PFSK-1 (cell line): ENCODE results near the gene ANKRD35.

Source experiments
- FOXP2 ChIP-seq: optimal IDR thresholded peaks from 2 replicates; pipeline ENCODE3; 2011; ENCODE audit warnings: borderline replicate concordance, control low read depth, inconsistent platforms; ENCODE audit not compliant: insufficient read depth; ENCODE audit errors: extremely low read length, extremely low read depth
- POLR2AphosphoS5 ChIP-seq: IDR thresholded peaks from 2 replicates; pipeline ENCODE4 v1.6.1; 2012; ENCODE audit warnings: low read depth, mild to moderate bottlenecking, control low read depth, low read length, moderate library complexity
- SIN3A ChIP-seq: IDR thresholded peaks from 2 replicates; pipeline ENCODE4 v1.6.1; 2012; ENCODE audit warnings: mild to moderate bottlenecking, low read length, moderate library complexity, borderline replicate concordance; ENCODE audit not compliant: insufficient read depth
- TAF1 ChIP-seq: IDR thresholded peaks from 2 replicates; pipeline ENCODE4 v1.6.1; 2012; ENCODE audit warnings: low read length, control low read depth, borderline replicate concordance; ENCODE audit not compliant: insufficient read depth
- TF ChIP-seq, protein P1 (sequence below), 2 experiments: IDR thresholded peaks; 2 replicates each; pipeline versions ENCODE4 v1.6.1 to v1.8.0; 2011 to 2012; ENCODE audit warnings: low read depth in 2 of 2, low read length in 2 of 2, control low read depth in 1 of 2, inconsistent platforms in 1 of 2, mild to moderate bottlenecking in 1 of 2, moderate library complexity in 1 of 2; ENCODE audit not compliant: insufficient read depth in 1 of 2

Gene ANKRD35

DNA sequence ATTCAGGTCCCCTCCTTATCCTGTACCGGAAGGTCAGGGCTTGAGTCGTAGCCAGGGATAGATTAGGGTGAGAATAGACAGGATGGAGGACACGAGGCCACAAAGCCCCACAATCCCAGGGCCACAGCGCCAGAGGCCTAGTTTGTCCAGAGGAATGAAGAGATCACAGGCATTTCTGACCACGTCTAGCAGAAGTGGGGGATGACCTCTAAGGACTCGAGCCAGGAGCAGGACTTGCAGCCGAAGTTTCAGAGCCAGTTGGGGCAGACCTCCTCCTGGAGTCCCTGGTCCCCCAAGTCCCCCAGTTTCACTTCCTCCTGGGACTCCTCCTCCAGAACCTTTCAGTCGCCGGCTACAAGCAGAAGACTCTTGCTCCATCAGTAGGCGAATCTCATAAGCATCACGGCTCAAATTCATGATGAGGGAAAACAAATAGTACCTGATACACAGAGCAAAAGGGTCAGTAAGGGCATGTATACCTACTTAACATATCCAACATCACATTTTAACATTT is 26.5 kb upstream of the ANKRD35 start:
- TF ChIP-seq TAF1 (no peak), POLR2AphosphoS5 (no peak), SIN3A (no peak), FOXP2 (no peak)
- TF ChIP-seq, protein P1, sequence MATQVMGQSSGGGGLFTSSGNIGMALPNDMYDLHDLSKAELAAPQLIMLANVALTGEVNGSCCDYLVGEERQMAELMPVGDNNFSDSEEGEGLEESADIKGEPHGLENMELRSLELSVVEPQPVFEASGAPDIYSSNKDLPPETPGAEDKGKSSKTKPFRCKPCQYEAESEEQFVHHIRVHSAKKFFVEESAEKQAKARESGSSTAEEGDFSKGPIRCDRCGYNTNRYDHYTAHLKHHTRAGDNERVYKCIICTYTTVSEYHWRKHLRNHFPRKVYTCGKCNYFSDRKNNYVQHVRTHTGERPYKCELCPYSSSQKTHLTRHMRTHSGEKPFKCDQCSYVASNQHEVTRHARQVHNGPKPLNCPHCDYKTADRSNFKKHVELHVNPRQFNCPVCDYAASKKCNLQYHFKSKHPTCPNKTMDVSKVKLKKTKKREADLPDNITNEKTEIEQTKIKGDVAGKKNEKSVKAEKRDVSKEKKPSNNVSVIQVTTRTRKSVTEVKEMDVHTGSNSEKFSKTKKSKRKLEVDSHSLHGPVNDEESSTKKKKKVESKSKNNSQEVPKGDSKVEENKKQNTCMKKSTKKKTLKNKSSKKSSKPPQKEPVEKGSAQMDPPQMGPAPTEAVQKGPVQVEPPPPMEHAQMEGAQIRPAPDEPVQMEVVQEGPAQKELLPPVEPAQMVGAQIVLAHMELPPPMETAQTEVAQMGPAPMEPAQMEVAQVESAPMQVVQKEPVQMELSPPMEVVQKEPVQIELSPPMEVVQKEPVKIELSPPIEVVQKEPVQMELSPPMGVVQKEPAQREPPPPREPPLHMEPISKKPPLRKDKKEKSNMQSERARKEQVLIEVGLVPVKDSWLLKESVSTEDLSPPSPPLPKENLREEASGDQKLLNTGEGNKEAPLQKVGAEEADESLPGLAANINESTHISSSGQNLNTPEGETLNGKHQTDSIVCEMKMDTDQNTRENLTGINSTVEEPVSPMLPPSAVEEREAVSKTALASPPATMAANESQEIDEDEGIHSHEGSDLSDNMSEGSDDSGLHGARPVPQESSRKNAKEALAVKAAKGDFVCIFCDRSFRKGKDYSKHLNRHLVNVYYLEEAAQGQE (IDR thresholded peaks at IDR 0.05; ENCODE audit: insufficient read depth in 1 of 2, low read depth in 2 of 2, low read length in 2 of 2), result no peak

DNA sequence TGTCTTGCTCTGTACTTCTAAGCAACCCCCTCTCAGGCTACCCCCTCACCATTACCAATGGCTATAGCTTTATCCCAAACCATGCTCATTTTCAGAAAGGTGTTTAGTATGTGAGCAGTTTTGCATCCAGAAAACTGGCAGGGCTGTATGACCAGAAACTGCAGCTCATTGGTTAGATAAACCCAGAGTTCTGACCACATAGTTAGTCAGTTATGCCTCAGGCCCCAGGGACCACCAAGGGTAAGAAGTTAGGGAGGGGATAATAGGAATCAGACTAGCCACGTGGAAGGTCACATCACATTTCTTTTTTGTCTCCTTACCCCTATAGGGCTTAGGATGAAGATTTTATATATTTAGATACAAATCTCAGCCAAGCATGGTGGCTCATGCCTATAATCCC is 23.0 kb upstream of the ANKRD35 start:
- TF ChIP-seq POLR2AphosphoS5 (no peak), SIN3A (no peak), FOXP2 (no peak), TAF1 (no peak)
- TF ChIP-seq, protein P1 (IDR thresholded peaks at IDR 0.05; ENCODE audit: insufficient read depth in 1 of 2, low read depth in 2 of 2, low read length in 2 of 2), result no peak

DNA sequence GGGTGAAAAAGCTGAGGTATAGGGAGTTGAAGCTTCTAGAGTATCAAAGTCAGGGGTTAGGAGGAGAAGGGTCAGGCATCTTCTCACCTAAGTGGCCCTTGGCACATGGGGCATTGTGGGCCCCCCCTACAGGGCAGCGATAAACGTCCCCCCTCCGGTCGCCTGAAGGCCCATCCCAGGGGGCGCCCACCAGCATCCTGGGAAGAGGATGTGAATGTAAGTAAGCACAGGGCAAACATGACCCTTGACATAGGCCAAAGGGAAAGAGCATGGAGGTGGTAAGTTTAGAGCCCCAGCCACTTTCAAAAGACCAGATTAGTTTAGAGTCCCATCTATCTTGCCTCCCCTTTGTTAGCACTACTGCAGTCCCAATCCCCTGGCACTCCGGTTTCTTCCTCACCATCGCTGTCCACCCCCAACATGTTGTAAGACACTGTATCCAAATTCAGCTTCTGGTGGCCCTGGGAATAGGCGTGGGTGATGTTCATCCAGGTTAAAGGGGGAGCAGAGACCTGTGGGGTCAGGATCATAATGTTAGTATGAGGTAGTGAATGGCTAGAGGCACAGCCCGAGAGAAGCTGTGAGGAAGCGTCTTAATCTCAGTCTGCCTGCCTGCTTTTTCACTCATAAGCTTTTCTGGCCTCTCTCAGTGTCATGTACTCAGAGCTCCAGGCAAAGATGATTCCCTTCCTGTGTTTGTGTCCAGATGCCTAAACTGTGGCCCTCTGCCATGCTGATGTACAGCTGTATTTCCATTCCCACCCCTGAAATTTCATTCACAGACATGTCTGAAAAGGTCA is 21.5 kb upstream of the ANKRD35 start:
- TF ChIP-seq, protein P1 (IDR thresholded peaks at IDR 0.05; ENCODE audit: insufficient read depth in 1 of 2, low read depth in 2 of 2, low read length in 2 of 2), result no peak
- TF ChIP-seq TAF1 (peak; percentile 59; the same call in 1 of the 2 replicates), FOXP2 (no peak), SIN3A (peak; percentile 72; the same call in 1 of the 2 replicates), POLR2AphosphoS5 (0 out of 2 replicates have a peak, but pooled peaks have one; percentile 38)

DNA sequence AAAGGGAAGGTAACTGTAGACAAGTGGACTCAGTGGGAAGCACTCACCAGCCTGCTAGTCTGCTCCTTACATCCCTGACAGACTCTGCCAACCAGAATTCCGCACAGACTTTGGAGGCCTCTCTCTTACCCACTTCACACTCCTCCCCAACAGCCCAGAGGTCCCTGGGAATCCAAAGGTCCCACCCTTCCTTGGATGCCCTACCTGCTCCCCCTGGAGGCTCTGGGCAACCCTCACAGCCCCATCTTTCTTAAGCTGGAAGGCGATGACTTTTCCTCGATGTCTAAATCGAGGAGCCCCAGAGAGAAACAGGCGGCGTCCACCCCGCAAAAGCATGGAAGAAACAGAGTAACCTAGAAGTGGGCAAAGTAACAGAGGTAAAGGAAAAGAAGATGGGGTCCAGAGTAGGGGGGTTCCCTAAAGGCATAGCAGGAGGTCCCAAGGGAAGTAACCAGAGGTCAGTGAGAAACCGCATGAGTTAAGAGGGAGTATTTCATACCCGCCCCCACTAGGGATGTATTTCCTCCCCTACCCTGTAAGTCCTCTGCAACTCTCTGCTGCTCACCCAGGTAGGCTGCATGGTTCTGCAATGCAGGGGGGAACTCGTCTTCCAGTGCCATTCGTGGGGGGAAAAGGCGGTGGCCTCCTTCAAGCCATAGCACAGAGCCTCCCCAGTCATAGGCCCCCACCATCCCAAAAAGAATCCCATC is 15.8 kb upstream of the ANKRD35 start:
- TF ChIP-seq SIN3A, result no peak
- TF ChIP-seq FOXP2, result no peak
- TF ChIP-seq, protein P1 (IDR thresholded peaks at IDR 0.05; ENCODE audit: insufficient read depth in 1 of 2, low read depth in 2 of 2, low read length in 2 of 2), result no peak
- no peak for TF ChIP-seq TAF1
- TF ChIP-seq POLR2AphosphoS5, result no peak
